Trophoblast cell (in vitro differentiated cells and primary cell): ENCODE results near the gene UGGT2.

Experiments used
- DNase-seq, 2 donors: peaks; one replicate each; pipeline ENCODE4 v3.0.0-alpha.2; 2016
- H2AFZ ChIP-seq: 2 replicates; pipeline ENCODE4 v1.6.1; 2013; ENCODE audit warnings: low read length, moderate library complexity, mild to moderate bottlenecking; ENCODE audit not compliant: insufficient read depth, poor library complexity
- H2AK5ac ChIP-seq: 2 replicates; pipeline ENCODE4 v1.6.1; 2013; ENCODE audit warnings: mild to moderate bottlenecking, low read length
- H2BK120ac ChIP-seq: 2 replicates; pipeline ENCODE4 v1.6.1; 2013; ENCODE audit warnings: low read length, mild to moderate bottlenecking, moderate library complexity; ENCODE audit not compliant: insufficient read depth, poor library complexity
- H2BK12ac ChIP-seq: 2 replicates; pipeline ENCODE4 v1.6.1; 2013; ENCODE audit warnings: mild to moderate bottlenecking, low read length, moderate library complexity
- H2BK5ac ChIP-seq: 2 replicates; pipeline ENCODE4 v1.6.1; 2013; ENCODE audit warnings: low read length, low read depth, moderate library complexity, mild to moderate bottlenecking; ENCODE audit not compliant: poor library complexity
- H3K14ac ChIP-seq: 2 replicates; pipeline ENCODE4 v1.6.1; 2013; ENCODE audit warnings: mild to moderate bottlenecking, low read length
- H3K18ac ChIP-seq: 2 replicates; pipeline ENCODE4 v1.6.1; 2013; ENCODE audit warnings: mild to moderate bottlenecking, low read length
- H3K23ac ChIP-seq: 2 replicates; pipeline ENCODE4 v1.6.1; 2013; ENCODE audit warnings: low read length
- H3K27ac ChIP-seq: 2 replicates; pipeline ENCODE4 v1.5.1; 2013; ENCODE audit warnings: low read depth, mild to moderate bottlenecking, inconsistent platforms, low read length, moderate library complexity
- H3K27me3 ChIP-seq: 2 replicates; pipeline ENCODE4 v1.6.1; 2013; ENCODE audit warnings: inconsistent platforms, mild to moderate bottlenecking, low read length, moderate library complexity; ENCODE audit not compliant: insufficient read depth
- H3K36me3 ChIP-seq, 2 experiments: 1 replicate in 1 of 2; 2 replicates in 1 of 2; pipeline ENCODE4 v1.6.1; 2013; ENCODE audit warnings: low read length in 2 of 2, mild to moderate bottlenecking in 2 of 2, moderate library complexity in 1 of 2; ENCODE audit not compliant: insufficient read depth in 2 of 2, control insufficient read depth in 1 of 2
- H3K4ac ChIP-seq: 2 replicates; pipeline ENCODE4 v1.6.1; 2013; ENCODE audit warnings: low read depth, mild to moderate bottlenecking, low read length, moderate library complexity
- H3K4me1 ChIP-seq, 2 experiments: 1 replicate in 1 of 2; 2 replicates in 1 of 2; pipeline ENCODE4 v1.6.1; 2013; ENCODE audit warnings: low read length in 2 of 2, mild to moderate bottlenecking in 2 of 2, moderate library complexity in 1 of 2; ENCODE audit not compliant: insufficient read depth in 2 of 2, control insufficient read depth in 1 of 2
- H3K4me2 ChIP-seq: 2 replicates; pipeline ENCODE4 v1.6.1; 2013; ENCODE audit warnings: inconsistent platforms, mild to moderate bottlenecking, low read length, moderate library complexity
- H3K4me3 ChIP-seq: 2 replicates; pipeline ENCODE4 v1.5.1; 2013; ENCODE audit warnings: mild to moderate bottlenecking, low read depth, low read length, inconsistent platforms
- H3K79me1 ChIP-seq: one replicate; pipeline ENCODE4 v1.6.1; 2013; ENCODE audit warnings: low read length
- H3K79me2 ChIP-seq: 2 replicates; pipeline ENCODE4 v1.6.1; 2013; ENCODE audit warnings: low read length, mild to moderate bottlenecking; ENCODE audit not compliant: control insufficient read depth, insufficient read depth, poor library complexity
- H3K9ac ChIP-seq: 2 replicates; pipeline ENCODE4 v1.6.1; 2013; ENCODE audit warnings: mild to moderate bottlenecking, low read length
- H3K9me3 ChIP-seq: 2 replicates; pipeline ENCODE4 v1.6.1; 2013; ENCODE audit warnings: low read depth, mild to moderate bottlenecking, control low read depth, inconsistent platforms, low read length; ENCODE audit not compliant: insufficient read depth
- H4K12ac ChIP-seq: 2 replicates; pipeline ENCODE4 v1.6.1; 2013; ENCODE audit warnings: low read depth, mild to moderate bottlenecking, low read length, moderate library complexity
- H4K8ac ChIP-seq: 2 replicates; pipeline ENCODE4 v1.6.1; 2013; ENCODE audit warnings: low read depth, mild to moderate bottlenecking, low read length, moderate library complexity
- H4K91ac ChIP-seq: one replicate; pipeline ENCODE4 v1.6.1; 2013; ENCODE audit warnings: low read depth, mild to moderate bottlenecking, low read length, moderate library complexity
- WGBS: extraction: QIAGEN DNeasy Blood & Tissue Kit; methylation state at CpG from one replicate; pipeline ENCODE4 v1.1.7; 2013; ENCODE audit warnings: missing lambda C conversion rate; ENCODE audit not compliant: insufficient read length, insufficient coverage; ENCODE audit errors: extremely low coverage; 5-methylcytosine and 5-hydroxymethylcytosine counted together

The UGGT2 gene

GRCh38 chr13:95906999-95907398 is 146.2 kb downstream of the UGGT2 start:
- H3K14ac ChIP-seq: no peak overlapping the region
- H3K79me1 ChIP-seq: no peaks in the 10 kb centered on the region
- H3K4me3 ChIP-seq: no peak overlapping the region
- no peak overlapping the region for H3K27ac ChIP-seq
- no peak overlapping the region for H2BK12ac ChIP-seq
- no peaks in the 10 kb centered on the region for H3K27me3 ChIP-seq
- no CpG with 5 or more reads among the region's 12 CpGs for WGBS
- no peaks in the 10 kb centered on the region for H3K9me3 ChIP-seq
- peaks cover 6 to 8% of the 10 kb centered on the region in 2 experiments for H3K36me3 ChIP-seq
- H3K18ac ChIP-seq: no peak overlapping the region
- DNase-seq: no peak
- H4K12ac ChIP-seq: no peak overlapping the region
- no peak overlapping the region for H4K8ac ChIP-seq
- no peak overlapping the region for H2AFZ ChIP-seq
- no peak overlapping the region for H3K4me2 ChIP-seq
- no peak overlapping the region for H3K9ac ChIP-seq
- H3K4me1 ChIP-seq: no peaks in the 10 kb centered on the region
- H4K91ac ChIP-seq: no peak overlapping the region
- no peak overlapping the region for H2BK5ac ChIP-seq
- H3K23ac ChIP-seq: no peak overlapping the region
- no peak overlapping the region for H3K4ac ChIP-seq
- no peak overlapping the region for H2BK120ac ChIP-seq
- no peaks in the 10 kb centered on the region for H3K79me2 ChIP-seq
- H2AK5ac ChIP-seq: no peak overlapping the region

- no peak overlapping the region for H3K9ac ChIP-seq
- no peak overlapping the region for H3K18ac ChIP-seq
- no peak overlapping the region for H4K91ac ChIP-seq
- no peak overlapping the region for H3K27ac ChIP-seq
- H3K27me3 ChIP-seq: no peaks in the 10 kb centered on the region
- H2BK12ac ChIP-seq: no peak overlapping the region
- no peak overlapping the region for H3K4me2 ChIP-seq
- H3K79me1 ChIP-seq: no peaks in the 10 kb centered on the region
- H3K79me2 ChIP-seq: no peaks in the 10 kb centered on the region
- no peak overlapping the region for H2BK120ac ChIP-seq
- peaks cover under 1% of the 10 kb centered on the region in 2 experiments for H3K4me1 ChIP-seq
- no peak overlapping the region for H3K4ac ChIP-seq
- peaks cover 6 to 10% of the 10 kb centered on the region in 2 experiments for H3K36me3 ChIP-seq
- H3K14ac ChIP-seq: no peak overlapping the region
- no peak overlapping the region for H3K23ac ChIP-seq
- H2AFZ ChIP-seq: no peak overlapping the region
- WGBS: no CpG with 5 or more reads among the region's 1 CpG
- no peak overlapping the region for H2BK5ac ChIP-seq
- no peak overlapping the region for H2AK5ac ChIP-seq
- no peak overlapping the region for H4K12ac ChIP-seq
- H3K9me3 ChIP-seq: no peaks in the 10 kb centered on the region
- no peak overlapping the region for H4K8ac ChIP-seq
- no peak for DNase-seq
- H3K4me3 ChIP-seq: no peak overlapping the region
These were observed 149.6 kb downstream of the UGGT2 start for GRCh38 chr13:95903569-95903968.

- no peaks in the 10 kb centered on the region for H3K27me3 ChIP-seq
- no peak overlapping the region for H3K18ac ChIP-seq
- no peaks in the 10 kb centered on the region for H3K79me2 ChIP-seq
- H2BK12ac ChIP-seq: no peak overlapping the region
- H3K27ac ChIP-seq: no peak overlapping the region
- no peaks in the 10 kb centered on the region for H3K9me3 ChIP-seq
- no peak overlapping the region for H3K4me3 ChIP-seq
- H3K23ac ChIP-seq: no peak overlapping the region
- H3K79me1 ChIP-seq: no peaks in the 10 kb centered on the region
- no peak overlapping the region for H4K91ac ChIP-seq
- WGBS: no CpG with 5 or more reads among the region's 1 CpG
- H3K14ac ChIP-seq: no peak overlapping the region
- H3K4ac ChIP-seq: no peak overlapping the region
- no peak overlapping the region for H2BK5ac ChIP-seq
- no peak overlapping the region for H3K4me2 ChIP-seq
- peaks cover 6 to 10% of the 10 kb centered on the region in 2 experiments for H3K36me3 ChIP-seq
- H4K12ac ChIP-seq: no peak overlapping the region
- H3K9ac ChIP-seq: no peak overlapping the region
- no peak for DNase-seq
- H2AFZ ChIP-seq: no peak overlapping the region
- no peak overlapping the region for H2BK120ac ChIP-seq
- no peak overlapping the region for H4K8ac ChIP-seq
- H3K4me1 ChIP-seq: peaks cover 2% of the 10 kb centered on the region in 2 experiments
- no peak overlapping the region for H2AK5ac ChIP-seq
These were observed 150.5 kb downstream of the UGGT2 start for GRCh38 chr13:95902741-95903140.

- no CpG with 5 or more reads among the region's 1 CpG for WGBS
- H3K4ac ChIP-seq: no peak overlapping the region
- no peak overlapping the region for H4K91ac ChIP-seq
- no peaks in the 10 kb centered on the region for H3K9me3 ChIP-seq
- H2BK12ac ChIP-seq: no peak overlapping the region
- H4K8ac ChIP-seq: no peak overlapping the region
- H3K79me2 ChIP-seq: no peaks in the 10 kb centered on the region
- no peak overlapping the region for H2BK120ac ChIP-seq
- H3K36me3 ChIP-seq: peaks cover 0 to 2% of the 10 kb centered on the region in 2 experiments
- peak in 1 of 2 donors; percentile 10 for DNase-seq
- peaks cover 2 to 5% of the 10 kb centered on the region in 2 experiments for H3K4me1 ChIP-seq
- H2AK5ac ChIP-seq: no peak overlapping the region
- no peak overlapping the region for H3K14ac ChIP-seq
- H3K18ac ChIP-seq: no peak overlapping the region
- no peak overlapping the region for H3K4me3 ChIP-seq
- no peak overlapping the region for H3K4me2 ChIP-seq
- H3K23ac ChIP-seq: no peak overlapping the region
- H2BK5ac ChIP-seq: no peak overlapping the region
- no peak overlapping the region for H3K9ac ChIP-seq
- no peak overlapping the region for H2AFZ ChIP-seq
- no peaks in the 10 kb centered on the region for H3K27me3 ChIP-seq
- H4K12ac ChIP-seq: no peak overlapping the region
- H3K27ac ChIP-seq: no peak overlapping the region
- no peaks in the 10 kb centered on the region for H3K79me1 ChIP-seq
These were observed 154.9 kb downstream of the UGGT2 start for GRCh38 chr13:95898256-95898655.
